RWPE2 (cell line): ENCODE measurements around the gene TOM1L2.

Experiments used
- ATAC-seq: fragments of 200-7000 bp; cut with Tn5 transposase; 3 replicates; pipeline ENCODE4 v1.9.1; 2021; ENCODE audit warnings: low read depth
- DNase-seq: peaks from one replicate; pipeline ENCODE4 v3.0.0-alpha.2; 2020; ENCODE audit warnings: low spot score
- H3K27ac ChIP-seq: fragments of 450-650 bp; 2 replicates; pipeline ENCODE4 v1.5.1; 2017; ENCODE audit warnings: mild to moderate bottlenecking; ENCODE audit not compliant: poor library complexity, severe bottlenecking
- H3K27me3 ChIP-seq: fragments of 250-450 bp; sonication (Bioruptor Pico); 2 replicates; pipeline ENCODE4 v1.5.1; 2021; ENCODE audit warnings: mild to moderate bottlenecking, moderate library complexity; ENCODE audit not compliant: insufficient read depth, poor library complexity, severe bottlenecking
- H3K36me3 ChIP-seq: fragments of 250-450 bp; sonication (Bioruptor Pico); 2 replicates; pipeline ENCODE4 v1.5.1; 2020; ENCODE audit warnings: low read depth, mild to moderate bottlenecking, moderate library complexity
- H3K4me1 ChIP-seq: fragments of 250-450 bp; sonication (Bioruptor Pico); 2 replicates; pipeline ENCODE4 v1.5.1; 2021; ENCODE audit warnings: mild to moderate bottlenecking, moderate library complexity; ENCODE audit not compliant: insufficient read depth, poor library complexity, severe bottlenecking
- H3K4me3 ChIP-seq: fragments of 250-450 bp; sonication (Bioruptor Pico); 2 replicates; pipeline ENCODE4 v1.5.1; 2021; ENCODE audit warnings: mild to moderate bottlenecking, moderate library complexity; ENCODE audit not compliant: severe bottlenecking
- H3K9me3 ChIP-seq: fragments of 250-450 bp; sonication (Bioruptor Pico); 2 replicates; pipeline ENCODE4 v1.5.1; 2021; ENCODE audit warnings: mild to moderate bottlenecking, moderate library complexity; ENCODE audit not compliant: severe bottlenecking
- CTCF ChIP-seq: fragments of 450-650 bp; IDR thresholded peaks from one replicate; pipeline ENCODE4 v1.5.1; 2017; ENCODE audit warnings: mild to moderate bottlenecking, moderate library complexity; ENCODE audit not compliant: poor library complexity, severe bottlenecking

TOM1L2 gene

GRCh38 chr17:17900615-17901520 is 71.3 kb downstream of the TOM1L2 start:
- H3K27me3 ChIP-seq, result no peaks in the 10 kb centered on the region
- ATAC-seq (peak; percentile 88), DNase-seq (peak; percentile 84)
- H3K36me3 ChIP-seq, result peaks cover 30% of the 10 kb centered on the region
- H3K27ac ChIP-seq, result peak overlapping the region; percentile 69
- H3K4me1 ChIP-seq, result peaks cover 18% of the 10 kb centered on the region
- no peak for TF ChIP-seq CTCF
- no peak overlapping the region for H3K4me3 ChIP-seq
- no peaks in the 10 kb centered on the region for H3K9me3 ChIP-seq

GRCh38 chr17:17899486-17899885 is 72.7 kb downstream of the TOM1L2 start:
- TF ChIP-seq CTCF, result no peak
- H3K4me1 ChIP-seq, result peaks cover 18% of the 10 kb centered on the region
- no peak for DNase-seq
- peaks cover 39% of the 10 kb centered on the region for H3K36me3 ChIP-seq
- no peak for ATAC-seq
- no peaks in the 10 kb centered on the region for H3K9me3 ChIP-seq
- no peaks in the 10 kb centered on the region for H3K27me3 ChIP-seq
- H3K4me3 ChIP-seq, result no peak overlapping the region
- peak overlapping the region; percentile 69 for H3K27ac ChIP-seq

GRCh38 chr17:17898673-17899072 is 73.5 kb downstream of the TOM1L2 start:
- Histone ChIP-seq H3K4me3 (no peak overlapping the region), H3K27ac (no peak overlapping the region), H3K4me1 (peaks cover 18% of the 10 kb centered on the region), H3K27me3 (no peaks in the 10 kb centered on the region), H3K9me3 (no peaks in the 10 kb centered on the region), H3K36me3 (peaks cover 45% of the 10 kb centered on the region)
- DNase-seq (no peak), ATAC-seq (no peak)
- TF ChIP-seq CTCF, result no peak

GRCh38 chr17:17897442-17897841 is 74.8 kb downstream of the TOM1L2 start:
- Histone ChIP-seq H3K9me3 (no peaks in the 10 kb centered on the region), H3K36me3 (peaks cover 51% of the 10 kb centered on the region), H3K27ac (no peak overlapping the region), H3K4me1 (peaks cover 18% of the 10 kb centered on the region), H3K27me3 (no peaks in the 10 kb centered on the region), H3K4me3 (no peak overlapping the region)
- TF ChIP-seq CTCF, result no peak
- DNase-seq, result no peak
- no peak for ATAC-seq

GRCh38 chr17:17896746-17897145 is 75.5 kb downstream of the TOM1L2 start:
- ATAC-seq, result no peak

More at GRCh38 chr17:17896746-17897145, 75.5 kb downstream of the TOM1L2 start:
- Histone ChIP-seq H3K27ac (no peak overlapping the region), H3K9me3 (no peaks in the 10 kb centered on the region), H3K36me3 (peaks cover 51% of the 10 kb centered on the region), H3K27me3 (no peaks in the 10 kb centered on the region), H3K4me3 (no peak overlapping the region), H3K4me1 (peaks cover 18% of the 10 kb centered on the region)
- no peak for TF ChIP-seq CTCF
- DNase-seq, result no peak
